ENCODE data around the gene EDN1.

DNA sequence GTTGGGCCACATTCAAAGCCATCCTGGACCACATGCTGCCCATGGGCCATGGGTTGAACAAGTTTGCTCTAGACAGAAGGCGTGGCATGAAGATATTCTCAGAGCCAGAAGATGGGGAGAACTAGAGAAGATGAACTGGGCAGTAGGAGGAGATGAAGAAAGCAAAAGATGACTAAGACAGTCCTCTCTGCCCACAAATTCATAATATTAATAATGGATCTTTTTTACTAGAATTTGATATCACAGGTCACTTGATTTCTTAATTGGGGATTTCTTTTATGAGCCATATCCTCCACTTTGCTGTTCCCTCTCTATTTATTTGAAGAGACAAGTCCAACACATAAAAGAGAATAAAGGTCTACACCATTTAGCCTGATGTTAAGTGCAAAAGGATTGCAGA, 25.5 kb upstream of the EDN1 start:
- TF ChIP-seq CTCF (IDR thresholded peaks at IDR 0.05; ENCODE audit: insufficient read depth, low read depth, low read length): no peak
- no peak for TF ChIP-seq EZH2 (IDR thresholded peaks at IDR 0.05; ENCODE audit: insufficient read depth, low read length)

Data from astrocyte (in vitro differentiated cells and primary cell).